PC-9 (cell line): ENCODE measurements around the gene PER1. TPM values are rescaled to one million over a fixed set of nuclear protein-coding genes. Genes with fewer than 3 reads are reported as not detected.
A peak's percentile ranks its signal among the peaks of the same experiment; 100 is the strongest.

Source experiments
- BruUV-seq: library from RNA; stranded (reverse); fragments of 400-500 nt; replicated peaks from 2 replicates; lab custom pipeline; 2021; lab: Mats Ljungman, UMichigan
- CTCF ChIA-PET: fragments of 300-600 bp; sonication (Branson Sonifier 250); formaldehyde crosslinking; loops from one replicate; lab custom pipeline; 2022; ENCODE audit warnings: antibody characterized with exemption; lab: Charles Lee
- POLR2A ChIA-PET: fragments of 300-600 bp; sonication (Branson Sonifier 250); formaldehyde crosslinking; loops from one replicate; lab custom pipeline; 2022; ENCODE audit warnings: antibody characterized with exemption; ENCODE audit not compliant: unreplicated experiment; lab: Charles Lee
- DNase-seq, 2 experiments: peaks; one replicate each; pipeline versions ENCODE4 v3.0.0 to v3.0.0-alpha.2; 2015 to 2022; ENCODE audit warnings: mixed read lengths in 1 of 2
- H2AFZ ChIP-seq: fragments of 200-600 bp; sonication (generic); 2 replicates; pipeline ENCODE4 v1.8.1; 2017; ENCODE audit warnings: antibody characterized with exemption
- H3F3A ChIP-seq: fragments of 200-600 bp; sonication (generic); 2 replicates; pipeline ENCODE4 v1.8.1; 2017; ENCODE audit warnings: antibody characterized with exemption, mild to moderate bottlenecking, low read depth; ENCODE audit not compliant: insufficient read depth
- H3K27ac ChIP-seq: fragments of 200-600 bp; sonication (generic); 2 replicates; pipeline ENCODE4 v1.6.1; 2016; ENCODE audit warnings: mixed run types
- H3K27me3 ChIP-seq: fragments of 200-600 bp; sonication (generic); 2 replicates; pipeline ENCODE4 v1.6.1; 2016; ENCODE audit warnings: low read depth, mixed run types; ENCODE audit not compliant: insufficient read depth
- H3K36me3 ChIP-seq: fragments of 200-600 bp; sonication (generic); 2 replicates; pipeline ENCODE4 v1.6.1; 2016; ENCODE audit warnings: low read depth, mixed run types
- H3K4me1 ChIP-seq: fragments of 200-600 bp; sonication (generic); replicated peaks from 2 replicates; pipeline ENCODE4 v1.6.1; 2016; ENCODE audit warnings: mixed run types; ENCODE audit not compliant: insufficient read depth
- H3K4me2 ChIP-seq: fragments of 200-600 bp; sonication (generic); 2 replicates; pipeline ENCODE4 v1.6.1; 2017; ENCODE audit warnings: mixed run types
- H3K4me3 ChIP-seq: fragments of 200-600 bp; sonication (generic); 2 replicates; pipeline ENCODE4 v1.6.1; 2016; ENCODE audit warnings: mixed run types
- H3K79me2 ChIP-seq: fragments of 200-600 bp; sonication (generic); 2 replicates; pipeline ENCODE4 v1.6.1; 2017; ENCODE audit warnings: low read depth, mixed run types
- H3K9me2 ChIP-seq: fragments of 200-600 bp; sonication (generic); 2 replicates; pipeline ENCODE4 v1.8.1; 2017; ENCODE audit warnings: mild to moderate bottlenecking; ENCODE audit not compliant: insufficient read depth
- H3K9me3 ChIP-seq: fragments of 200-600 bp; sonication (generic); 2 replicates; pipeline ENCODE4 v1.8.1; 2016; ENCODE audit warnings: low read depth; ENCODE audit not compliant: insufficient read depth
- H4K20me1 ChIP-seq: fragments of 200-600 bp; sonication (generic); 2 replicates; pipeline ENCODE4 v1.8.1; 2017; ENCODE audit not compliant: insufficient read depth
- CTCF ChIP-seq: fragments of 200-600 bp; sonication (generic); conservative IDR thresholded peaks from 2 replicates; pipeline ENCODE4 v1.6.1; 2017; ENCODE audit warnings: mixed run types, antibody characterized with exemption, mild to moderate bottlenecking, moderate library complexity
- EZH2 ChIP-seq: fragments of 200-600 bp; sonication (generic); IDR thresholded peaks from 2 replicates; pipeline ENCODE4 v1.8.0; 2017; ENCODE audit warnings: antibody characterized with exemption, low read depth
- intact Hi-C: fragments of 100-400 bp; cut with micrococcal nuclease; formaldehyde crosslinking; loops from one replicate; pipeline ENCODE4 v1.10.0; 2022; ENCODE audit not compliant: unreplicated experiment
- total RNA-seq: library from RNA; stranded (reverse); gene quantifications from 2 replicates; pipeline ENCODE4 v1.2.3, GENCODE V29; 2021

The PER1 gene
- total RNA-seq, 1 experiment from 2014 or later = 60.2 TPM

GRCh38 chr17:8190506-8190905 lies 38.3 kb upstream of the PER1 start:
- H3K9me3 ChIP-seq = no peaks in the 10 kb centered on the region
- H3K27me3 ChIP-seq = no peaks in the 10 kb centered on the region
- TF ChIP-seq CTCF (no peak), EZH2 (no peak)
- no TSS peak for BruUV-seq
- H2AFZ ChIP-seq = 0 out of 2 replicates have a peak overlapping the region, but pooled peaks have one; percentile 59
- CTCF ChIA-PET = interaction anchor here (0.6 to 0.9 kb wide), 4 partner anchors 9 to 110 kb away, joined by 3 to 13 read pairs (median 4); partner anchors contain the start of genes HES7 and SLC25A35
- peak overlapping the region; percentile 66 for H3K4me2 ChIP-seq
- H3K36me3 ChIP-seq = no peaks in the 10 kb centered on the region
- H3K79me2 ChIP-seq = peaks cover 11% of the 10 kb centered on the region
- intact Hi-C loops = loop anchor here (1.0 kb wide), 1 partner anchor 110 kb away; no protein-coding TSS in a partner anchor
- H3K4me1 ChIP-seq = peaks cover 12% of the 10 kb centered on the region
- no peak for DNase-seq
- H3F3A ChIP-seq = peaks cover 24% of the 10 kb centered on the region
- POLR2A ChIA-PET = interaction anchor here (0.5 to 0.7 kb wide), 6 partner anchors 17 to 52 kb away, joined by 3 to 20 read pairs (median 5); partner anchors contain the start of genes AURKB and PER1
- peak overlapping the region; percentile 29; the same call in 1 of the 2 replicates for H3K4me3 ChIP-seq
- H3K27ac ChIP-seq = no peak overlapping the region
- H4K20me1 ChIP-seq = 0 out of 2 replicates have a peak, but pooled peaks cover 3% of the 10 kb centered on the region
- no peaks in the 10 kb centered on the region for H3K9me2 ChIP-seq

- H3K36me3 ChIP-seq = no peaks in the 10 kb centered on the region
- H3F3A ChIP-seq = peaks cover 24% of the 10 kb centered on the region
- H3K4me3 ChIP-seq = peak within 1 kb of the TSS; percentile 86
- H2AFZ ChIP-seq = peak within 1 kb of the TSS; percentile 86
- peak within 1 kb of the TSS; percentile 85 for H3K4me2 ChIP-seq
- TF ChIP-seq CTCF = no peak
- TF ChIP-seq EZH2 = no peak
- peaks cover 12% of the 10 kb centered on the region for H3K4me1 ChIP-seq
- peak; percentile 90 to 96 for DNase-seq
- ChIA-PET CTCF (interaction anchor here (0.6 to 1.2 kb wide), 5 partner anchors 9 to 111 kb away, joined by 3 to 13 read pairs (median 3); partner anchors contain the start of genes HES7 and SLC25A35), POLR2A (interaction anchor here (0.5 to 0.7 kb wide), 8 partner anchors 11 to 158 kb away, joined by 3 to 20 read pairs (median 8); partner anchors contain the start of genes AURKB and PER1)
- no peaks in the 10 kb centered on the region for H3K9me3 ChIP-seq
- intact Hi-C loops = loop anchor here (1.0 to 10.0 kb wide), 2 partner anchors 110 to 195 kb away; partner anchors contain the start of gene RPL26
- H3K27ac ChIP-seq = no peak within 1 kb of the TSS
- no peaks in the 10 kb centered on the region for H3K9me2 ChIP-seq
- peaks cover 11% of the 10 kb centered on the region for H3K79me2 ChIP-seq
- TSS peak; percentile 32 for BruUV-seq
- H3K27me3 ChIP-seq = no peaks in the 10 kb centered on the region
- 0 out of 2 replicates have a peak, but pooled peaks cover 3% of the 10 kb centered on the region for H4K20me1 ChIP-seq
Measured at GRCh38 chr17:8189711-8190477, 37.7 kb upstream of the PER1 start, which contains the start of gene BORCS6. BORCS6 (minus strand) TSS chr17:8190180; CDS start chr17:8190140, 40 bp downstream.

- peaks cover 24% of the 10 kb centered on the region for H3F3A ChIP-seq
- DNase-seq = no peak
- H4K20me1 ChIP-seq = 0 out of 2 replicates have a peak, but pooled peaks cover 3% of the 10 kb centered on the region
- H3K27me3 ChIP-seq = no peaks in the 10 kb centered on the region
- no peaks in the 10 kb centered on the region for H3K9me3 ChIP-seq
- peaks cover 11% of the 10 kb centered on the region for H3K79me2 ChIP-seq
- H3K4me2 ChIP-seq = peak overlapping the region; percentile 85
- no peak overlapping the region for H3K27ac ChIP-seq
- ChIA-PET CTCF (interaction anchor here (1.2 kb wide), 1 partner anchor 35 kb away, joined by 3 read pairs; no protein-coding TSS in a partner anchor), POLR2A (no interaction called here)
- H3K9me2 ChIP-seq = no peaks in the 10 kb centered on the region
- peak overlapping the region; percentile 86 for H2AFZ ChIP-seq
- no TSS peak for BruUV-seq
- H3K4me1 ChIP-seq = peaks cover 12% of the 10 kb centered on the region
- intact Hi-C loops = loop anchor here (10.0 kb wide), 1 partner anchor 196 kb away; the partner anchor contains the start of gene RPL26
- H3K4me3 ChIP-seq = peak overlapping the region; percentile 86
- no peaks in the 10 kb centered on the region for H3K36me3 ChIP-seq
- TF ChIP-seq CTCF (no peak), EZH2 (no peak)
Measured at GRCh38 chr17:8189041-8189710, 37.0 kb upstream of the PER1 start.
